GM19395 (cell line): ENCODE data around the gene MEIKIN.
A peak's percentile ranks its signal among the peaks of the same experiment; 100 is the strongest.
"Not testable (repeated sequence)": the region's sequence is repeated elsewhere in the genome, so short reads cannot be mapped to it uniquely, and the experiment has no call there.

Experiments used
- ATAC-seq: cut with Tn5 transposase; IDR thresholded peaks from one replicate; pipeline ENCODE4 v1.9.1; 2021; ENCODE audit warnings: mild to moderate bottlenecking, moderate library complexity; ENCODE audit not compliant: unreplicated experiment

Gene MEIKIN

GRCh38 chr5:131814990-131815389, 130.5 kb downstream of the MEIKIN start:
- no peak for ATAC-seq

DNA sequence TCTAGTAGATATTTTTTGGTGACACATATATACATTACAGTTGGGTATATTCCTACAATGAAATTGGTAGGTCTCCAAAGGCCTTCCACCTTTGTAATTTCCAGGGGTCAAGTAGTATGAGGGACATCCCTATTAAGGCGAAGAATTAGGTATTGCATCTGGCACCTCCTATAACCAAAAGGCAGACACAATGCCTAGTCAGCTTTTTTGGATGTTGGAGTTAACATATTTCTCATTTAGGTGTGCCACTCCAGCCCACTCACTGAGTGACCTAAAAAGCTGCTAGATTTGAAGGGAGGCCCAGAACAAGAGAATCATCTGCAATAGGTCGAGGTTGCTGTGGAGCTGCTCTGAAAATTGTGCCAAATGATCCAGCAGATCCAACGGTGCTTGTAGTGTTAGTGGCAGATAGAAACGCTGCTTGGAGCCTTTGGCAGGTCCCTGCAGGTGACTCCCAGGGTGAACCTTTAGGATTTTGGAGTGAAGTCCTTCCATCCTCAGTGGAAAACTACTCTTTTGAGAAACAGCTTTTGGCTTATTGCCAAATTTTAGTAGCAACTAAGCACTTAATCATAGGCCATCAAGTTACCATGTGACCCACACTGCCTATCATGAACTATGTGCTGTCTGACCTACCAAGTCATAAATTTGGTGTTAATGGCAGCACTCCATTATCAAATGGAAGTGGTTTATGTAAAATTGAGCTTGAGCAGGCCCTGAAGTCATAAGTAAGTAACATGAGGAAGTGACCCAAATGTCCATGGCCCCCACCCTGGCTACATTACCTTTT, 132.9 kb downstream of the MEIKIN start:
- ATAC-seq, result no peak

GRCh38 chr5:131810510-131811249, 134.8 kb downstream of the MEIKIN start:
- ATAC-seq, result peak; percentile 81

DNA sequence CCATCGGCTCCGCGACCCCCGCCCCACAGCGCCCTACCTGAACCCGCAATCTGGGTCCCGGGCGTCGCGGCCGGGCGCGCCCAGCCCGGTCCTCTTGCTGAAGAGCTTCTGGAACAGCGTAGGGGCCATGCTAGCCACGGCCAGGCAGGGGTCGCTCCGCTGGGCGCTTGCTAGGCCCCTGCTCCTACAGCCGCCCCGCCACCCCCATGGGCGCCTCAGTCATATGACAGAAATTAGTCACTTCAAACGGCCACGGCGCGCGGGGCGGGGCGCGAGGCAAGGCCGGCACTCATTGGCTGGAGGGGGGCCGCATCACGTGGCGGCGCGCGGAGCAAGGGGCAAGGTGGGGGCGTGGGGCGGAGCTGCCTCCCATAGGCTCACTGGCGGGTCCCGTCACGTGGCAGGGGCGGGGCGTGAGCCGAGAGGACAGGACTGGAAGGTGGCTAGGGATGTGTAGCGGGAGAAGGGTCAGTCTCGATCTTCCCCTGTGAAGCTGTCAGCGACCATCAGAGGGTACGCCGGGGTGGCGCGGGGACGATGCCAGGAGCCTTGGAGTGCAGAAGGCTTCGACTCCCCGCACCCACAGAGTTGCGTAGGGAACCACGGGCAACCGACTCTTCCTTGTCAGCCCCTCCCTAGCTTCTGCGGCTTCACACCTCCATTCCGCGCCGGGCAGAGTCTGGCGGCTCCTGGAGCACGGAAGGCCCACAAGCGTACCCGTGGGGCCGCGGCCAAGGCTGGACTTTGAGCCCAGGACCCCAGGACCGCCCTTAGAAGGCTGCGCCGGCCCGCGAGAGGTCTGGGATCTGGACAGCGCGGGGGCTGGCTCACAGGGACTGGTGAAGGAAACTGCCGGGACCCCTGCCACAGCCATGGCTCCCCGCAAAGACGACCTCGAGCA, 148.4 kb downstream of the MEIKIN start, which contains the start of gene FNIP1:
FNIP1 (minus strand) TSS at position 225 of the 901 bp plus-strand sequence; CDS start at position 129, 96 bp downstream.
- ATAC-seq, result peak; percentile 93

DNA sequence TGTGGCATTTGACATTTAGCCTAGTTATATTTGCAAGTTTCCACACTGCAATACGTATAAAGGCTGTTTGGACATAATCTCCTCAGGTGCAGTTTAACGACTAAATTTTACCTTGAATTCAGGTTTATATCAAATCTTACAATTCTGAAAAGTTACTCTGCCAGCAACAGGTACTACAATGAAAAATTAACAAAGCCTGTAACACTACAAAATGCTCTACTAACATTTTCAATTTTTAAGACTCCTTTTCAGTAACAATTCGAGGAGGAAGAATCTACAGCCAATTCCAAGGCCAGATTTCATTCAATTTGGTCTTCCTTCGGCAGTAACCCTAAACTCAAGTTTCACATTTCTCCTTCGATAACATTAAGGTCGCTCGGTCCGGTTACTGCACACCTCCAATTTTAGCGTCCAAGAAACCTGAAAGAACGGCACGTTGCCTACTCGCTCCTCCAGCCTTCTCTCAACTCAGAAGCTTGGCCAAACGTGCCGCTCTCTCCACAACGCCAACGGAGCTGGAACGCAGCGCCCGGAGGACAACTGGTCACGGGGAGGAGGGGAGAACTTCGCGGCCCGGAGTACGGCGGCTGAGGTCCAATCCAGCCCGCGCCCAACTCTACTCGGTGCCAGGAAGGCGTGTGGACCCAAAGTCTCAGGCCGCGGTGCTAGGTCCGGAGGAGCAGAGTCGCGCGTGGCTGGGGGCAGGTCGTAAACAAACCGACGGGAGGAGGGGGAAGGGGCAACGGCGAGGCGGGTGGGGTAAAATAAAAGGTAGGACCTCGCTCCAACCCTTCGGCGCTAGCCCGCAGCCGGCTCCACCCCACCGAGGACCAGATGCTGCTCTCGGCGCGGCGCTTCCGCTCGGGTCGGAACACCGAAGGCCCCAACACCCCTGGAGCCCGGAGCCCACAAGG, 149.3 kb downstream of the MEIKIN start:
- ATAC-seq, result peak; percentile 23

- ATAC-seq, result no peak
Measured at GRCh38 chr5:131795228-131795627, 150.2 kb downstream of the MEIKIN start.

- ATAC-seq, result peak; percentile 20
Measured at GRCh38 chr5:131794586-131794985, 150.9 kb downstream of the MEIKIN start.

DNA sequence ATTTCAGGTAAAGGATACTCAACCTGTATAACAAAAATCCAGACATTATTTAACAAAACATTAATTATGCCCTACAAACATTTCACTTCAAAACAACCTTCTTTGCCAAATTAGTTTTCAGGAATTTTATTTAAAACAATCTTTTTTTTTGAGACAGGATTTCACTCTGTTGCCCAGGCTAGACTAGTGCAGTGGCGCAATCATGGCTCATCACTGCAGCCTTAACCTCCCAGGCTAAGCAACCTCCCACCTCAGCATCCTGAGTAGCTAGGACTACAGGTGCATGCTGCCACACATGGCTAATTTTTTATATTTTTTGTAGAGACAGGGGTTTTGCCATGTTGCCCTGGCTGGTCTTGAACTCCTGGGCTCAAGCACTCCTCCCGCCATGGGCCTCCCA, 152.6 kb downstream of the MEIKIN start:
- no peak for ATAC-seq

DNA sequence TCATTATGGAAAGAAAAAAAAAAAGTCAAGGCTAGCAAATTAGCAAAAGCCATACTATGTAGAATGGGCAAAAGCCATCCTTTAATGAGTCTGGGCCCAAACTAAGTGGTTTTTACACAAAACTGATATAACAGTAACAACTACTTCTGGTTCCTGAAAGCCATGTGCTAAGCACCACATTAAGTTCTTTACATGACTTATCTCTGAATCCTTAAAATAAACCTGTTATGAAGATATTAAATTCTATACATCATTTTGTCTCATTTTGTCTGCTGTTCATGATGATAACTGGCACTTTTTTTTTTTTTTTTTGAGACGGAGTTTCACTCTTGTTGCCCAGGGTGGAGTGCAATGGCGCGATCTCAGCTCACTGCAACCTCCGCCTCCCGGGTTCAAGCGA, 153.6 kb downstream of the MEIKIN start:
- no peak for ATAC-seq

- ATAC-seq, result no peak
Measured at GRCh38 chr5:131790550-131790949, 154.9 kb downstream of the MEIKIN start.

DNA sequence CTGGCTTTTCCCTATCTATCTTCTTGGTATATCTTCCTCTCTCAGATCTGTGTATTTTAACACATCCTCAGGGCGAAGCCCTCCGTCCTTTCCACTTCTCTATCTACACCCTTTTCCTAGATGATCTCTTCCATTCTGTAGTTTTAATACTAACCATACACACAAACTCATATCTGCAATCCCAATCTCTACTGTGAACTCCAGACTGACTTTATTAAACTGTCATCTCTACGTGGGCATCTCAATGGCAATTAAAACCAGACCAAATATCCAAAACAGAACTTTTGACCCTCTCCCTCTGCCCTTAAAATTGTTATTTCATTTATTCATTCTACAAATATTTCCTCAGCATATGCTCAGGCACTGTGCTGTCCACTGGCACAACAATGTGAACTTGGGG, 155.7 kb downstream of the MEIKIN start:
- ATAC-seq, result no peak

GRCh38 chr5:131787736-131788135, 157.7 kb downstream of the MEIKIN start:
- ATAC-seq, result no peak

- ATAC-seq, result no peak
Measured at GRCh38 chr5:131786900-131787692, 158.4 kb downstream of the MEIKIN start.

DNA sequence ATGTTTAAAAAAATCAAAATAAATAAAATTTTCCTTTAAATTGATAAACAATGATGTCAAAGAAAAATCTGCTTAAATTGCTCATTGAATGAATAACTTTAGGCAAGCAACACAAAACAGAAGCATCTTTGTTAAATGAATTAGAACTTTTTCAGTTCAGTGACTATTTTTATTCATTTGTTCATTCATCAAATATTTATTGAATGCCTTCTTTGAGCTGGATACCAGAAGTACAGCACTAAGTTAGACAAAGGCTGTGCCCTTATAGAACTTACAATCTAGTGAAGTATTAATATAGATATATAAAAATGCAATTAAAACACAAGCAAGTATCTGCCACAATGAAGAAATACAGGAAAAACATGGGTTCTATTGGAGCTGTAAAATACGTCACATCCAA, 159.4 kb downstream of the MEIKIN start:
- ATAC-seq, result no peak

- ATAC-seq, result no peak
Measured at GRCh38 chr5:131783874-131784273, 161.6 kb downstream of the MEIKIN start.

DNA sequence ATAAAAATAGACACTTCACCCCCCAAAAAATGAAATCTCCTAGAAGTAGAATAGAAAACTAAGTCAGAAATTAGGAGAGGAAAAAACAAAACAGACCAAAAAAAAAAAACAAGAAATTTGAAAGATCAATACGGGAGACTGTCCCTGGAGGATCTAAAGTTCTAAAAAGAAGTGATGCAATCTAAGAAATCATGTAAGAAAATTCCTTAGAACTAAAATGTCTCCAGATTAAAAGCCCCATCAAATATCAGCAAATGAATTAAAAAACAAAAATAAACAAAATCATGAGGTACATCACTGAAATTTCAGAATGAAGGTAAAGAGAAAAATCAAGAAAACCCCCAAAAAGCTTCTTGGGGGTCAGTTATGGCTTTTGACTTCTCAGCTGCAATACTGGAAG, 162.1 kb downstream of the MEIKIN start:
- no peak for ATAC-seq

DNA sequence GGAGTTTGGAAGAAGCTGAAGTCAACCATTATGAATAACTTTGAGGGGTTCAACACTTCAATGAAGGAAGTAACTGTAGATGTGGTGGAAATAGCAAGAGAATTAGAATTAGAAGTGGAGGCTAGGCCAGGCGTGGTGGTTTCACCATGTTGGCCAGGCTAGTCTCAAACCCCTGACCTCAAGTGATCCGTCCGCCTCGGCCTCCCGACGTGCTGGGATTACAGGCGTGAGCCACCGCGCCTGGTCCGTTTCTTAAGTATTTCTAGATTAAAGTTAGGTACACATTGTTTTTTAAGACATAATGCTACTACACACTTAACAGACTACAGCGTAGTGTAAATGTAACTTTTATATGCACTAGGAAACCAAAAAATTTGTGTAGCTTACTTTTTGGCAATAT, 162.7 kb downstream of the MEIKIN start:
- no peak for ATAC-seq

DNA sequence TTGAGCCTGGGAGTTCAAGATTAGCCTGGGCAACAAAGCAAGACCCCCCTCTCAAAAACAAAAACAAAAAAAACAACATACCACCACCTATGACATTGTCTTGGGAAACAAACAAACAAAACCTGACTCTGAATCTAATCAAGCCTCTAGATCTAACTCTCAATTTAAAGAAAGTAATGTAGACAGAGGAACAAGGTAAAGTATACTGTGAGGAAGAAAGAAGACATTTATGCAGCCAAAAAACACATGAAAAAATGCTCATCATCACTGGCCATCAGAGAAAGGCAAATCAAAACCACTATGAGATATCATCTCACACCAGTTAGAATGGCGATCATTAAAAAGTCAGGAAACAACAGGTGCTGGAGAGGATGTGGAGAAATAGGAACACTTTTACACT, 167.3 kb downstream of the MEIKIN start:
- not testable (repeated sequence) for ATAC-seq

DNA sequence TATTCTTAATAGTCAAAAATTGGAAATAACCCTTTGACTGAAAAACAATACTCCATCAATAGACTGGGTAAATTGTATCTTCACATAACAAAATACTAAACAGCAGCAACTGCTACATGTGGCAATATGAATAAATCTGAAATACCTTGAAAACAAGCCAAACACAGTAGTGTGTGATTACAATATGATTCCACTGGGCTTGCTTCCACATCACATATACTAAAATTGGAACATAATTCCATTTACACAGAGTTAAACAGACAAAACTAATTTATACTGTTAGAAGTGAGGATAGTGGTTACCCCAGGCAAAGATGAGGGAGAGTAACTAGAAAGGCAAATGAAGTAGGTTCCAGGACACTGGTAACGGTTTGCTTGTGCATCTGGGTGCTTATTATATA, 169.0 kb downstream of the MEIKIN start:
- ATAC-seq, result no peak
